HG03469 (cell line): ENCODE measurements around the gene NXPH4.

Experiments used
- ATAC-seq: cut with Tn5 transposase; IDR thresholded peaks from one replicate; pipeline ENCODE4 v1.9.1; 2021; ENCODE audit warnings: mild to moderate bottlenecking, moderate library complexity, moderate number of reproducible peaks; ENCODE audit not compliant: unreplicated experiment

NXPH4 gene

DNA sequence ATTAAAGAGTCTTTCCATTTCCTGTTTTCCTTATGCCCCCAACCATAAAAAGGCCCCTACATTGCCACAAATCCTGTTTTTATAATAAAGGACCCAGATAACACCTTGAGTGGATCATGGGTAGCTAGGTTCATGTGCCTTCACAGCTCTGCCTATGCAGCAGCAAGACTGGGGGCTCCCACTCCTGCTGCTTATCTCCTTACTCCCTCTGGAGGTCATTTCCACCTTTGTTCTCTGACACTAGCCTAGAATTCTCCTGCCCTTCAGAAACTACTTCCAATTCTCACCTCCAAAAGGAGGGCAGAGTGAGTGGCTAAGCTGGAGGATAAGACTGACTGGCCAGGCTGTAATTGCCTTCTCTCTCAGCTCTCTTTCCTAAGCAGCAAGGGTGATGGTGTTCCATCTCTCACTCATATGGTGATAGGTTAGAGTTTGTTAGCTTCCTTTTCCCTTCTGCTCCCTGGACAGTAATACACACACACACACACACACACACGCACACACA is 54.4 kb downstream of the NXPH4 start:
- ATAC-seq, result no peak

DNA sequence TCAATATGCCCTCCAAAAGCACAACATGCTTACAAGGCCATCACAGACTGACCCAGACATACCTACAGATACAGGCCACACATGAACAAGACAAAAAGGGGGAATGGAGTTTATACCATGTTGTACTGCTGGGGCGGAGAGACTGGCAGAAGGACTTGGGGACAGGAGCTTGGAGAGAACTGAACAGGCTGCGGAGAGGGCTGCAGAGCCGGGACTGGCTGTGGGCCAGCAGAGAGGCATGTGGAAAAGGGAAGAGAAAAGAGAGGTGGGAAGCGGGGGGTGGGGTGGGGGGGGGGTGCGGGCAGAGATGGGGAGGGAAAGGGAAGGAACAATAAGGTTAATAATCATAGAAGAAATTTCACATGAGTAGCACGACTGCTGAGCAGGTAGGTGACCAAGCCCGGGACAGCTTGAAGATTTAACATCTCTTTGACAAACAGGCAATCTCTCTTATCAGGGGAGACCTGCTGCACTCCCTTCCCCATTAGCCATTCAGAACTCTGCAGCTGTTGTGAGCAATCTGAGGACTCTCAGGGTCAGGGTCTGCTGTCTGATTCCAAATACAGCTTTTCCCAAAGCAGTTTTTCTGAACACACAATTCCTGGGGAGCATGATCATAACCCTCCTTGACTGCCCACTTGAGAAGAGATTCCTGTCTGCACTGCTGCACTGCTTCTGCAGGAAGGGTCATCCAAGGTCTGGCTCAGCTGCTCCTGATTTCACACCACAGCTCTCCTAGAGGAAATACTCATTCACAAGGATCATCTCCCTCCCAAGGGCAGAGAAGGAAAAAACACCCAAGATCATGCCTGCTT is 56.0 kb downstream of the NXPH4 start:
- no peak for ATAC-seq

DNA sequence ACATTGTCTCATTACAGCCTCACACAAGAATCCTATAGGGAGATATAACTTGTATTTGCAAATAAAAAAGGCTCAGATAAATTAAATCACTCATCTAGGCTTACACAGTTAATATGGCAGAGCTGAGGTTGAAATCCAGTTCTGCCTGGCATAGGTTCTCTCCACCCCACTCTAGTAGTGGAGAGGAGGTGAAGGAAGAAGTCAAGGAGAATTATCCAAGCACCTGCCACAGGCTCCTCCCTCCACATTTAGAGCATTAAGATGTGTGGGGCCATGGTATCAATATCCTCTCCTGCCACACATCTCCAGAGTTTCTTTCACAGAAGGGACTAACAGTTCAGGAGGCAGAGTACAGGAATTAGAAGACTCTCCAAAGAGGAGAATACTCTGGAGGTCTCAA is 56.9 kb downstream of the NXPH4 start:
- ATAC-seq, result no peak
